IMR-90 (cell line): ENCODE data around the gene LEPROT.

Experiments used
- BHLHE40 ChIP-seq: fragments of 150-350 bp; IDR thresholded peaks from 2 replicates; pipeline ENCODE4 v1.6.1; 2016; ENCODE audit warnings: mild to moderate bottlenecking, low read depth, low read length
- CEBPB ChIP-seq: IDR thresholded peaks from 2 replicates; pipeline ENCODE4 v1.6.1; 2012; ENCODE audit warnings: low read depth, low read length, improper control_type of control experiment
- MAFK ChIP-seq: IDR thresholded peaks from 2 replicates; pipeline ENCODE4 v1.6.1; 2012; ENCODE audit warnings: low read depth, low read length, improper control_type of control experiment
- POLR2A ChIP-seq: IDR thresholded peaks from 2 replicates; pipeline ENCODE4 v1.6.1; 2012; ENCODE audit warnings: mild to moderate bottlenecking, low read depth, low read length
- RFX5 ChIP-seq: IDR thresholded peaks from 2 replicates; pipeline ENCODE4 v1.8.0; 2012; ENCODE audit warnings: low read depth, mild to moderate bottlenecking, low read length, moderate library complexity
- TF ChIP-seq, protein P1 (sequence below): conservative IDR thresholded peaks from 2 replicates; pipeline ENCODE4 v1.5.1; 2012; ENCODE audit warnings: mild to moderate bottlenecking, low read depth, low read length, improper control_type of control experiment
- TF ChIP-seq, protein P2 (sequence below): fragments of 150-350 bp; IDR thresholded peaks from 2 replicates; pipeline ENCODE4 v1.6.1; 2016; ENCODE audit warnings: low read depth, mild to moderate bottlenecking, low read length, moderate library complexity, borderline replicate concordance

DNA sequence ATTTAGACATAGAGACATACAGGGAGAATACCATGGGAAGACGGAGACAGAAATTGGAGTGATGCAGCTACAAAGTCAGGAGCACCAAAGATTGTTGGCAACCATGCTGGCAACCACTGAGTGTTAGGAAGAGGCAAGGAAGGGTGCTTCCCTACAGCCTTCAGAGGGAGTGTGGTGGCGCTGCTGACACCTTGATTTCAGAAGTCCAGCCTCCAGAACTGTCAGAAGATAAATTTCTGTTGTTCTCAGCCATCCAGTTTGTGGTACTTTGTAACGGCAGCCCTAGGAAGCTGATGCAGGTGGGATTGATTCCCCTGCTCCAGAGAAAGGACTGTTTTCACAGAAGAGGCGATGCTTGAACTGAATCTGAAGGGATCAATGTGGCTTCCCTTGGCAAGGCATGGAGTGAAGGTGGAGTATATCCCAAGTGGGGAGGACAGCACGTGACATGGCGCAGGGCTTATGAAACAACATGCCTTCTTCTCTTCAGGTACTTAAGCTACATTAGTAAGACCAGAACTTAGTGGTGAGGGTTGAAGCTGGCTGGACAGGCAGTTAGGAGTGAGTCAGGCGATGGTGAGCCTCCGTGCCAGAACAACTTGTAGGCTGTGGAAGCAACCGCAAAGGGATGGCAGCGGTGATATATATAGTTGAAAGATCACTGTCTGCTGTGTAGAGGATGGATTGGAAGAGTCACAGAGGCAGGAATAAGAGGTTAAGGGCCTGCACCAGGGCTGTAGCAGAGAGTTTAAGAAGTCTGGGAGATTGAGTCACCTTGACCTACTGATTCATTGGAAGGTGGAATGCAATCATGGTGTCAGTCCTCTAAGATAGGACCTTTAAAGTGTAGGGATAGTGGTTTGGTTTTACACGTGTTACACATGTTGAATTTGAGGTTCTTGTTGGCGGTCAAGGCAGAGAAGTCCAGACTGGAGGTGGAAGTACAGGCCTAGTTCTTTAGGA, 2.1 kb downstream of the LEPROT start:
- TF ChIP-seq, protein P1, sequence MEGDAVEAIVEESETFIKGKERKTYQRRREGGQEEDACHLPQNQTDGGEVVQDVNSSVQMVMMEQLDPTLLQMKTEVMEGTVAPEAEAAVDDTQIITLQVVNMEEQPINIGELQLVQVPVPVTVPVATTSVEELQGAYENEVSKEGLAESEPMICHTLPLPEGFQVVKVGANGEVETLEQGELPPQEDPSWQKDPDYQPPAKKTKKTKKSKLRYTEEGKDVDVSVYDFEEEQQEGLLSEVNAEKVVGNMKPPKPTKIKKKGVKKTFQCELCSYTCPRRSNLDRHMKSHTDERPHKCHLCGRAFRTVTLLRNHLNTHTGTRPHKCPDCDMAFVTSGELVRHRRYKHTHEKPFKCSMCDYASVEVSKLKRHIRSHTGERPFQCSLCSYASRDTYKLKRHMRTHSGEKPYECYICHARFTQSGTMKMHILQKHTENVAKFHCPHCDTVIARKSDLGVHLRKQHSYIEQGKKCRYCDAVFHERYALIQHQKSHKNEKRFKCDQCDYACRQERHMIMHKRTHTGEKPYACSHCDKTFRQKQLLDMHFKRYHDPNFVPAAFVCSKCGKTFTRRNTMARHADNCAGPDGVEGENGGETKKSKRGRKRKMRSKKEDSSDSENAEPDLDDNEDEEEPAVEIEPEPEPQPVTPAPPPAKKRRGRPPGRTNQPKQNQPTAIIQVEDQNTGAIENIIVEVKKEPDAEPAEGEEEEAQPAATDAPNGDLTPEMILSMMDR: no peak
- TF ChIP-seq MAFK (no peak), RFX5 (no peak), CEBPB (no peak), BHLHE40 (no peak), POLR2A (no peak)
- TF ChIP-seq, protein P2, sequence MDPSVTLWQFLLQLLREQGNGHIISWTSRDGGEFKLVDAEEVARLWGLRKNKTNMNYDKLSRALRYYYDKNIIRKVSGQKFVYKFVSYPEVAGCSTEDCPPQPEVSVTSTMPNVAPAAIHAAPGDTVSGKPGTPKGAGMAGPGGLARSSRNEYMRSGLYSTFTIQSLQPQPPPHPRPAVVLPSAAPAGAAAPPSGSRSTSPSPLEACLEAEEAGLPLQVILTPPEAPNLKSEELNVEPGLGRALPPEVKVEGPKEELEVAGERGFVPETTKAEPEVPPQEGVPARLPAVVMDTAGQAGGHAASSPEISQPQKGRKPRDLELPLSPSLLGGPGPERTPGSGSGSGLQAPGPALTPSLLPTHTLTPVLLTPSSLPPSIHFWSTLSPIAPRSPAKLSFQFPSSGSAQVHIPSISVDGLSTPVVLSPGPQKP: no peak
